ENCODE data around the gene ALDH9A1.

GRCh38 chr1:165623624-165624023 lies 74.7 kb downstream of the ALDH9A1 start:
- TF ChIP-seq CTCF (conservative IDR thresholded peaks at IDR 0.05; ENCODE audit: low read depth, low read length) (no peak), EZH2 (IDR thresholded peaks at IDR 0.05; ENCODE audit: low read length, unreplicated experiment) (no peak), EZH2phosphoT487 (IDR thresholded peaks at IDR 0.05; ENCODE audit: borderline replicate concordance, low read length) (no peak)

All from PC-3 (cell line).